22Rv1 (cell line): ENCODE results near the gene CCDC137.

ENCODE experiments used
- ZFX ChIP-seq: fragments of 450-650 bp; IDR thresholded peaks from 2 replicates; pipeline ENCODE4 v1.6.1; 2017; ENCODE audit warnings: antibody characterized with exemption, borderline replicate concordance
- TF ChIP-seq, protein P1 (sequence below): fragments of 450-650 bp; IDR thresholded peaks from 2 replicates; pipeline ENCODE4 v1.5.1; 2017; ENCODE audit warnings: mild to moderate bottlenecking

GRCh38 chr17:81683208-81683583 is 16.7 kb downstream of the CCDC137 start:
- TF ChIP-seq, protein P1, sequence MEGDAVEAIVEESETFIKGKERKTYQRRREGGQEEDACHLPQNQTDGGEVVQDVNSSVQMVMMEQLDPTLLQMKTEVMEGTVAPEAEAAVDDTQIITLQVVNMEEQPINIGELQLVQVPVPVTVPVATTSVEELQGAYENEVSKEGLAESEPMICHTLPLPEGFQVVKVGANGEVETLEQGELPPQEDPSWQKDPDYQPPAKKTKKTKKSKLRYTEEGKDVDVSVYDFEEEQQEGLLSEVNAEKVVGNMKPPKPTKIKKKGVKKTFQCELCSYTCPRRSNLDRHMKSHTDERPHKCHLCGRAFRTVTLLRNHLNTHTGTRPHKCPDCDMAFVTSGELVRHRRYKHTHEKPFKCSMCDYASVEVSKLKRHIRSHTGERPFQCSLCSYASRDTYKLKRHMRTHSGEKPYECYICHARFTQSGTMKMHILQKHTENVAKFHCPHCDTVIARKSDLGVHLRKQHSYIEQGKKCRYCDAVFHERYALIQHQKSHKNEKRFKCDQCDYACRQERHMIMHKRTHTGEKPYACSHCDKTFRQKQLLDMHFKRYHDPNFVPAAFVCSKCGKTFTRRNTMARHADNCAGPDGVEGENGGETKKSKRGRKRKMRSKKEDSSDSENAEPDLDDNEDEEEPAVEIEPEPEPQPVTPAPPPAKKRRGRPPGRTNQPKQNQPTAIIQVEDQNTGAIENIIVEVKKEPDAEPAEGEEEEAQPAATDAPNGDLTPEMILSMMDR, result no peak
- no peak for TF ChIP-seq ZFX
